ENCODE measurements around the gene KLHDC10. TPM values are rescaled to one million over a fixed set of nuclear protein-coding genes. Genes with fewer than 3 reads are reported as not detected.

KLHDC10 gene
- total and polyA plus RNA-seq, 7 donors: 7.8 to 22.5 (median 16.3) TPM

DNA sequence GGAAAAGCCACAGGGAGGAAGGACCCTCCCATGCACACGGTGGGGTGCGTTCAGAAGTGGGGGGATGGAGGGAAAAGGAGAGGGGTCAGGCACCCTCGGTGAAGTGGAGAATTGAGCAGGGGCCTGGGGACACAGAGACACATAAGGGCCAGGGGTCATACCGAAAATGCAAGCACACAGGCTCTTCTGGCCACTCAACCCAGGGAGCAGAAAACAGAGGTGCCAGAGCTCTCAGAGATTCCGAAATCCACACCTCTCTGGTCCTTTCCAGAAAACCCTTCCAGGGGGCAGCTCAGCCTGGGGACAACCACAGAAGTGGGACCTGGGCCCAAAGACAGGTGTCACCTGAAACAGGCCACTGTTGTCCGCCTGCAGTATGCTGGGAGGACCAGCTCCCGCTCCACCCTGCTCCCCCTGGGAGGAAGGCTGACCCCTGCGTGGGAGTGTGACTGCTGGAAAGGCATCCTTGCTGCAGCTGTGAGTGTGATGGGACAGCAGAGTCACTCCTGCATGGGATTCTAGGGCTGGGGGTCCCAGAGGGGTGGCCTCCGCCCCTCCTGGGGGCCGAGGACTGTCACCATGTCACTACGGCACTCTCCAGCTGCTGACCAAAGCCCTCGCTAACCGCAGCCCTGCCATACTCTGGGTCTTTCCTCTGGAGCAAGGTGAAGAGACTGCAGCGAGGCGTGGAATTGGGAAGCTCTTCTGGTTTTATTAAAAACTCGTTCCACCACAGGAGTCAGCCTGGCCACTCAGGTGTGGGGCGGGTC, 71.7 kb downstream of the KLHDC10 start:
- DNase-seq: no peak
- no peaks in the 10 kb centered on the region for H3K36me3 ChIP-seq
- TF ChIP-seq POLR2A (IDR thresholded peaks at IDR 0.05) (no peak), POLR2AphosphoS5 (IDR thresholded peaks at IDR 0.05) (no peak), EP300 (IDR thresholded peaks at IDR 0.05) (no peak)
- TF ChIP-seq, protein P1, sequence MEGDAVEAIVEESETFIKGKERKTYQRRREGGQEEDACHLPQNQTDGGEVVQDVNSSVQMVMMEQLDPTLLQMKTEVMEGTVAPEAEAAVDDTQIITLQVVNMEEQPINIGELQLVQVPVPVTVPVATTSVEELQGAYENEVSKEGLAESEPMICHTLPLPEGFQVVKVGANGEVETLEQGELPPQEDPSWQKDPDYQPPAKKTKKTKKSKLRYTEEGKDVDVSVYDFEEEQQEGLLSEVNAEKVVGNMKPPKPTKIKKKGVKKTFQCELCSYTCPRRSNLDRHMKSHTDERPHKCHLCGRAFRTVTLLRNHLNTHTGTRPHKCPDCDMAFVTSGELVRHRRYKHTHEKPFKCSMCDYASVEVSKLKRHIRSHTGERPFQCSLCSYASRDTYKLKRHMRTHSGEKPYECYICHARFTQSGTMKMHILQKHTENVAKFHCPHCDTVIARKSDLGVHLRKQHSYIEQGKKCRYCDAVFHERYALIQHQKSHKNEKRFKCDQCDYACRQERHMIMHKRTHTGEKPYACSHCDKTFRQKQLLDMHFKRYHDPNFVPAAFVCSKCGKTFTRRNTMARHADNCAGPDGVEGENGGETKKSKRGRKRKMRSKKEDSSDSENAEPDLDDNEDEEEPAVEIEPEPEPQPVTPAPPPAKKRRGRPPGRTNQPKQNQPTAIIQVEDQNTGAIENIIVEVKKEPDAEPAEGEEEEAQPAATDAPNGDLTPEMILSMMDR (IDR thresholded peaks at IDR 0.05): no peak
- H3K4me3 ChIP-seq: peak overlapping the region; percentile 50 to 77 (median 54)
- peaks cover 0 to 19% (median 15%) of the 10 kb centered on the region in 4 donors for H3K4me1 ChIP-seq
- no peaks in the 10 kb centered on the region for H3K27me3 ChIP-seq
- intact Hi-C loops (cut with DNase I): no loop called here
- H3K9me3 ChIP-seq: no peaks in the 10 kb centered on the region
- H3K27ac ChIP-seq: peak overlapping the region; percentile 53 to 76 (median 65)
- 58 to 70% methylated on average over 17 of the region's 17 CpGs for WGBS, 2 donors

DNA sequence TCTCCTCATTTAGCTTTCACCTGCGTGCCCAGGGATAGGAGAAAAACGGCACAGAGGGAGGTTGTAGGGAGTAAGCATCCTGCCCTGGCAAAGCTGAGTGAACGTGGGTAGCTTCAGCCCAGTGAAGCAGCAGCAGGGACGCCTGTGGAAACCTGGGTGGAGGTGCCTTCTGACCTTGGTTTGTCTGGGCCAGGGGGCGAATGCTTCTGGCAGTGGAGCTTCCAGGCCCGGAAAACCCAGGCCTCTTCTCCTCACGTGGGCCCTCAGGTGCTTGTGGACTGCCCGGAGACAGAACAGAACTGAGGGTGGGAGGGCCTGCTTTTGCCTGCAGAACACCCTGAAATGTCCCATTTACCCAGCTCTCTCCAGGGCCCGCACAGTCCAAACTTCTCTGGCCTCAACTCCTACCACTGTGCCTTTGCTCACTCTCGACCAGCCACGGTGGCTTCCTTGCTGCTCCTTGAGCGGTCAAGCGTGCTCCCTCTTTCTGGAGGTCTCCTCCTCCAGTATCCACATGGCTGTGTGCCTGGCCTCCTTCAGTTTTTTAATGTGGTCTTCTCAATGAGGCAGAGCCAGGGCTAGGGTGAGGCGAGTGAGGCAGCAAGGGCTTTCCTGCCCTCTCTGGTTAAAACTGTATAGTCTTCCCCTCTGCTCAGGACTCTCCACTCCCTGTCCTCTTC, 72.5 kb downstream of the KLHDC10 start:
- DNase-seq: no peak
- H3K4me3 ChIP-seq: no peak overlapping the region
- H3K36me3 ChIP-seq: no peaks in the 10 kb centered on the region
- H3K9me3 ChIP-seq: no peaks in the 10 kb centered on the region
- no peaks in the 10 kb centered on the region for H3K27me3 ChIP-seq
- peaks cover 0 to 19% (median 15%) of the 10 kb centered on the region in 4 donors for H3K4me1 ChIP-seq
- intact Hi-C loops (cut with DNase I): no loop called here
- WGBS, 2 donors: 76 to 84% methylated on average over 14 of the region's 14 CpGs
- TF ChIP-seq, protein P1 (IDR thresholded peaks at IDR 0.05): no peak
- TF ChIP-seq EP300 (IDR thresholded peaks at IDR 0.05) (no peak), POLR2A (IDR thresholded peaks at IDR 0.05) (no peak), POLR2AphosphoS5 (IDR thresholded peaks at IDR 0.05) (no peak)
- no peak overlapping the region for H3K27ac ChIP-seq

DNA sequence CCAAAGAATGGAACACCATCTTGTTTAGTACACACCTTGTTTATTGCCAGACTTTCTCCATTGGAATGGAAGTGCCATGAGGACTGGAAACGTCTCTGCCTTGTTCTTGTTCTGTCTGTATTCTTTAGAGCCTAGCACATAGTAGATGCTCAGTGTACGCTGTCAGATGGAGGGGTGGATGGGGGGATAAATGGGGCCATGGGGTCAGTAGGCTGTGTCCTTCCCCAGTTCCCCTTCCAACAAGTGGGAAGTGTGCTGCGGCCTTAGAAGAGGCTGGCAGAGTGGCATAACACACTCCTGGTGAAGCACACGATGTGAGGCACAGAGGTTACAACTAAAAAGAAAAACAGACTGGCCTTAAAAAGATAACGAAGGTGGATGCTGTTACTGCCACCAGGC, 73.0 kb downstream of the KLHDC10 start:
- 93 to 96% methylated on average over 5 of the region's 5 CpGs for WGBS, 2 donors

DNA sequence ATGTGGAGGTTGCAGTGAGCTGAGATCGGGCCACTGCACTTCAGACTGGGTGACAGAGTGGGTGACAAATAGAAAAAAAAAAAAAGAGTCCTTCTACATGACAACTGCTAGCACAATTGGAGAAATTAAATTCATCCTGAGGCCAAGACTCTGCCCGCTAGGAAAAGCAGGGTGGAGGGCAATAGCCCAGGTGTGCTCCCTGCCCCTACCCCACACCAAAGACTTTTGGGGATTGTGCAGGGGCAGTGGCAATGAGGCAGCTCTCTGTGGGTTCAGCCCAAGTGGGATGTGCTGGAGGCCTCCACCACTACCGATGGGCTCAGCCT, 73.6 kb downstream of the KLHDC10 start:
- TF ChIP-seq, protein P1 (IDR thresholded peaks at IDR 0.05): no peak
- no peak for TF ChIP-seq POLR2AphosphoS5 (IDR thresholded peaks at IDR 0.05)
- no peak for TF ChIP-seq POLR2A (IDR thresholded peaks at IDR 0.05)
- TF ChIP-seq EP300 (IDR thresholded peaks at IDR 0.05): no peak
- H3K4me1 ChIP-seq: peaks cover 0 to 19% (median 15%) of the 10 kb centered on the region in 4 donors
- no peaks in the 10 kb centered on the region for H3K36me3 ChIP-seq
- no peak overlapping the region for H3K4me3 ChIP-seq
- 62 to 72% methylated on average over 3 of the region's 3 CpGs for WGBS, 2 donors
- no peak overlapping the region for H3K27ac ChIP-seq
- H3K27me3 ChIP-seq: no peaks in the 10 kb centered on the region
- H3K9me3 ChIP-seq: no peaks in the 10 kb centered on the region
- intact Hi-C loops (cut with DNase I): no loop called here
- no peak for DNase-seq

More for the DNA sequence above, 73.0 kb downstream of the KLHDC10 start:
- H3K4me1 ChIP-seq: peaks cover 0 to 19% (median 15%) of the 10 kb centered on the region in 4 donors
- no peak overlapping the region for H3K4me3 ChIP-seq
- no peaks in the 10 kb centered on the region for H3K27me3 ChIP-seq
- H3K36me3 ChIP-seq: no peaks in the 10 kb centered on the region
- intact Hi-C loops (cut with DNase I): no loop called here
- TF ChIP-seq, protein P1 (IDR thresholded peaks at IDR 0.05): no peak
- TF ChIP-seq EP300 (IDR thresholded peaks at IDR 0.05) (no peak), POLR2A (IDR thresholded peaks at IDR 0.05) (no peak), POLR2AphosphoS5 (IDR thresholded peaks at IDR 0.05) (no peak)
- H3K27ac ChIP-seq: no peak overlapping the region
- no peaks in the 10 kb centered on the region for H3K9me3 ChIP-seq
- DNase-seq: no peak
